GM12878 (cell line): ENCODE data around the gene DIAPH1. TPM values are rescaled to one million over a fixed set of nuclear protein-coding genes. Genes with fewer than 3 reads are reported as not detected.

Source experiments
- ATAC-seq: fragments of 200-7000 bp; cut with Tn5 transposase; 3 replicates; pipeline ENCODE4 v1.9.1; 2020; ENCODE audit warnings: mild to moderate bottlenecking, moderate library complexity
- BruUV-seq: library from RNA; stranded (reverse); fragments of 400-500 nt; replicated peaks from 2 replicates; lab custom pipeline; 2021; lab: Mats Ljungman, UMichigan
- CTCF ChIA-PET: fragments of 300-600 bp; sonication (Branson Sonifier 250); formaldehyde crosslinking; extraction: SDS; loops from one replicate; lab custom pipeline; 2021; ENCODE audit warnings: inconsistent platforms; lab: Yijun Ruan, JAX
- POLR2A ChIA-PET: fragments of 350-600 bp; formaldehyde crosslinking; extraction: SDS; loops from one replicate; lab custom pipeline; 2021; ENCODE audit warnings: inconsistent platforms; lab: Charles Lee
- RAD21 ChIA-PET: fragments of 300-600 bp; sonication (Branson Sonifier 250); formaldehyde crosslinking; loops from one replicate; lab custom pipeline; 2023; ENCODE audit warnings: antibody characterized with exemption; ENCODE audit not compliant: unreplicated experiment; lab: Charles Lee
- SMC1A ChIA-PET: fragments of 300-600 bp; sonication (Branson Sonifier 250); formaldehyde crosslinking; loops from one replicate; lab custom pipeline; 2023; ENCODE audit not compliant: unreplicated experiment, uncharacterized antibody; lab: Charles Lee
- DNase-seq: peaks from one replicate; pipeline ENCODE4 v3.0.0-alpha.2; 2011; ENCODE audit warnings: low read depth, low spot score
- FAIRE-seq: peaks from 3 replicates; lab custom pipeline; 2011; peaks lifted over from hg19 to GRCh38; lab: Jason Lieb, UNC
- H2AFZ ChIP-seq: 2 replicates; pipeline ENCODE4 v1.6.0; 2011; ENCODE audit warnings: low read depth, low read length, control low read depth; ENCODE audit not compliant: control insufficient read depth
- H3K27ac ChIP-seq: 2 replicates; pipeline ENCODE4 v1.5.1; 2011; ENCODE audit warnings: control low read depth; ENCODE audit not compliant: control insufficient read depth, insufficient read depth
- H3K27me3 ChIP-seq, 2 experiments: replicated peaks in 1 of 2; 2 replicates each; pipeline versions ENCODE4 v1.6.0 to v1.6.1; 2011; ENCODE audit warnings: low read length in 1 of 2; ENCODE audit not compliant: control insufficient read depth in 2 of 2, insufficient read depth in 2 of 2
- H3K36me3 ChIP-seq, 2 experiments: 2 replicates each; pipeline ENCODE4 v1.5.1; 2011; ENCODE audit warnings: low read length in 1 of 2; ENCODE audit not compliant: control insufficient read depth in 2 of 2, insufficient read depth in 2 of 2
- H3K4me1 ChIP-seq: 2 replicates; pipeline ENCODE4 v1.6.1; 2011; ENCODE audit warnings: mild to moderate bottlenecking, low read length, moderate library complexity, mixed read lengths; ENCODE audit not compliant: control insufficient read depth, insufficient read depth
- H3K4me2 ChIP-seq: 2 replicates; pipeline ENCODE4 v1.6.0; 2011; ENCODE audit warnings: control low read depth; ENCODE audit not compliant: control insufficient read depth, insufficient read depth
- H3K4me3 ChIP-seq: fragments of 200-600 bp; sonication (generic); 2 replicates; pipeline ENCODE4 v1.5.1; 2016
- H3K79me2 ChIP-seq: 2 replicates; pipeline ENCODE4 v1.6.0; 2011; ENCODE audit warnings: low read length; ENCODE audit not compliant: control insufficient read depth, insufficient read depth
- H3K9ac ChIP-seq: 2 replicates; pipeline ENCODE4 v1.8.0; 2011; ENCODE audit warnings: low read length, control low read depth, mixed read lengths; ENCODE audit not compliant: control insufficient read depth, insufficient read depth
- H3K9me3 ChIP-seq: replicated peaks from 3 replicates; pipeline ENCODE4 v1.5.1; 2011; ENCODE audit warnings: mild to moderate bottlenecking, low read length; ENCODE audit not compliant: control insufficient read depth, insufficient read depth
- H4K20me1 ChIP-seq: 2 replicates; pipeline ENCODE4 v1.6.0; 2011; ENCODE audit not compliant: control insufficient read depth, insufficient read depth
- CREB1 ChIP-seq: IDR thresholded peaks from 2 replicates; pipeline ENCODE4 v1.6.1; 2012; ENCODE audit warnings: low read depth, mild to moderate bottlenecking, inconsistent platforms
- CREM ChIP-seq: IDR thresholded peaks from 2 replicates; pipeline ENCODE4 v1.6.1; 2014; ENCODE audit warnings: antibody characterized with exemption, low read depth
- DPF2 ChIP-seq: fragments of 450-650 bp; IDR thresholded peaks from 2 replicates; pipeline ENCODE4 v1.6.1; 2017; ENCODE audit warnings: mild to moderate bottlenecking
- EGR1 ChIP-seq, 2 experiments: IDR thresholded peaks; 1 replicate in 1 of 2; 2 replicates in 1 of 2; pipeline ENCODE4 v1.6.1; 2011 to 2012; ENCODE audit warnings: low read depth in 2 of 2, low read length in 2 of 2, borderline replicate concordance in 1 of 2, mild to moderate bottlenecking in 1 of 2, moderate library complexity in 1 of 2
- EP300 ChIP-seq, 2 experiments: fragments of 150-350 bp in 1 of 2; IDR thresholded peaks; 2 replicates each; pipeline ENCODE4 v1.6.1; 2011 to 2012; ENCODE audit warnings: low read depth in 2 of 2, low read length in 2 of 2, borderline replicate concordance in 1 of 2, improper control_type of control experiment in 1 of 2, inconsistent platforms in 1 of 2; ENCODE audit not compliant: control insufficient read depth in 1 of 2
- GABPA ChIP-seq: IDR thresholded peaks from 2 replicates; pipeline ENCODE4 v1.6.1; 2014; ENCODE audit warnings: antibody characterized with exemption, low read depth, mild to moderate bottlenecking, inconsistent platforms
- GATAD2B ChIP-seq: fragments of 450-650 bp; conservative IDR thresholded peaks from 2 replicates; pipeline ENCODE4 v1.6.1; 2017; ENCODE audit warnings: low read depth, mild to moderate bottlenecking, moderate library complexity
- HDAC2 ChIP-seq: fragments of 200-600 bp; sonication (generic); IDR thresholded peaks from 2 replicates; pipeline ENCODE4 v1.6.1; 2017
- MEF2A ChIP-seq: IDR thresholded peaks from 2 replicates; pipeline ENCODE4 v1.6.1; 2011; ENCODE audit warnings: low read depth, mild to moderate bottlenecking, low read length, moderate library complexity; ENCODE audit not compliant: insufficient read depth
- NBN ChIP-seq: fragments of 450-650 bp; IDR thresholded peaks from 2 replicates; pipeline ENCODE4 v1.6.1; 2016
- POLR2A ChIP-seq: IDR thresholded peaks from 2 replicates; pipeline ENCODE4 v1.6.1; 2011; ENCODE audit warnings: low read depth, mild to moderate bottlenecking, low read length
- POLR2AphosphoS2 ChIP-seq: IDR thresholded peaks from 2 replicates; pipeline ENCODE4 v1.6.1; 2011; ENCODE audit warnings: low read depth, mild to moderate bottlenecking, low read length, improper control_type of control experiment, moderate library complexity
- POLR2AphosphoS5 ChIP-seq: IDR thresholded peaks from 2 replicates; pipeline ENCODE4 v1.6.1; 2011; ENCODE audit warnings: mild to moderate bottlenecking, low read length, inconsistent platforms
- SMAD5 ChIP-seq: IDR thresholded peaks from 2 replicates; pipeline ENCODE4 v1.6.1; 2016; ENCODE audit warnings: antibody characterized with exemption, low read depth
- SMC3 ChIP-seq: IDR thresholded peaks from 2 replicates; pipeline ENCODE4 v1.6.1; 2011; ENCODE audit warnings: low read length, improper control_type of control experiment, borderline replicate concordance
- YY1 ChIP-seq: IDR thresholded peaks from 2 replicates; pipeline ENCODE4 v1.6.1; 2011; ENCODE audit warnings: low read depth, mild to moderate bottlenecking, low read length
- WGBS: methylation state at CpG from one replicate; pipeline ENCODE4 v1.1.6; 2016; ENCODE audit warnings: low lambda C conversion rate; ENCODE audit not compliant: insufficient replicate concordance, insufficient coverage; ENCODE audit errors: missing lambda C conversion rate; 5-methylcytosine and 5-hydroxymethylcytosine counted together
- in situ Hi-C: fragments of 300-500 bp; cut with MboI; formaldehyde crosslinking; loops from 9 replicates; pipeline ENCODE4 v1.14.3; 2018; ENCODE audit warnings: mixed read lengths
- intact Hi-C: fragments of 100-400 bp; cut with micrococcal nuclease; formaldehyde crosslinking; loops from one replicate; pipeline ENCODE4 v1.14.2; 2022; ENCODE audit not compliant: unreplicated experiment
- polyA plus RNA-seq, 11 experiments: library from polyadenylated mRNA; depleted of rRNA in 4 of 11; unstranded in 6 of 11; stranded (reverse) in 5 of 11; fragments of >200 nt; fragmentation: Nextera tagmentation in 4 of 11; fragmentation: Illumina TruSeq in 1 of 11; extraction: Ambion mirVana in 4 of 11; extraction: Trizol in 1 of 11; gene quantifications; 1 replicate in 1 of 11; 2 replicates in 10 of 11; pipeline versions ENCODE4 v1.2.1 to v1.2.3, GENCODE V29; 2011 to 2016; ENCODE audit warnings: inconsistent platforms in 2 of 11, missing spikeins in 2 of 11, low read depth in 1 of 11
- total RNA-seq, 4 experiments: library from RNA; depleted of rRNA in 3 of 4; stranded (reverse); fragments of >200 nt in 3 of 4; fragmentation: Illumina TruSeq in 1 of 4; extraction: Trizol in 1 of 4; gene quantifications; 2 replicates each; pipeline versions ENCODE4 v1.2.1 to v1.2.3, GENCODE V29; 2013 to 2021
- TF ChIP-seq, protein P1 (sequence below): IDR thresholded peaks from 2 replicates; pipeline ENCODE4 v1.6.1; 2012; ENCODE audit warnings: low read depth, low read length, improper control_type of control experiment

The DIAPH1 gene
- total and polyA plus RNA-seq, 10 of the 15 experiments (the other 5 are each of a cell fraction or from before 2014, with no cell fraction given): 37.8 to 168 (median 59.0) TPM

- intact Hi-C loops: no loop called here
Observed at GRCh38 chr5:141650851-141651727, 32.3 kb upstream of the DIAPH1 start, which contains the start of gene FCHSD1. Gene FCHSD1, minus strand, starts transcription at chr5:141651418. Its CDS starts 50 bp downstream, at chr5:141651368.

More at GRCh38 chr5:141650851-141651727, 32.3 kb upstream of the DIAPH1 start, which contains the start of gene FCHSD1:
- in situ Hi-C loops: no loop called here
- H3K79me2 ChIP-seq: no peaks in the 10 kb centered on the region
- ChIA-PET RAD21 (interaction anchor here (1.0 to 2.1 kb wide), 9 partner anchors 14 to 310 kb away, joined by 3 to 13 read pairs (median 4); partner anchors contain the start of genes DIAPH1, HDAC3 and RELL2), POLR2A (interaction anchor here (0.6 to 1.8 kb wide), 13 partner anchors 13 to 318 kb away, joined by 3 to 23 read pairs (median 4); partner anchors contain the start of genes DELE1, DIAPH1, HDAC3 and RELL2), CTCF (interaction anchor here (0.9 to 3.2 kb wide), 13 partner anchors 9 to 318 kb away, joined by 3 to 15 read pairs (median 6); partner anchors contain the start of genes DIAPH1, HDAC3, RELL2 and RNF14), SMC1A (interaction anchor here (0.7 to 1.8 kb wide), 11 partner anchors 9 to 311 kb away, joined by 3 to 12 read pairs (median 3); partner anchors contain the start of genes HDAC3 and RELL2)
- peak; percentile 49 for FAIRE-seq
- no peaks in the 10 kb centered on the region for H4K20me1 ChIP-seq
- peak within 1 kb of the TSS; percentile 98 for H3K4me2 ChIP-seq
- H3K9me3 ChIP-seq: no peaks in the 10 kb centered on the region
- peak within 1 kb of the TSS; percentile 51 for H3K27ac ChIP-seq
- peak within 1 kb of the TSS; percentile 95 for H2AFZ ChIP-seq
- ATAC-seq: peak; percentile 99
- H3K36me3 ChIP-seq: no peaks in the 10 kb centered on the region
- H3K4me3 ChIP-seq: peak within 1 kb of the TSS; percentile 85
- BruUV-seq: no TSS peak
- peak within 1 kb of the TSS; percentile 77 for H3K9ac ChIP-seq
- H3K4me1 ChIP-seq: peaks cover 8% of the 10 kb centered on the region
- no peak for TF ChIP-seq EP300 (IDR thresholded peaks at IDR 0.05; ENCODE audit: borderline replicate concordance in 1 of 2, control insufficient read depth in 1 of 2, low read depth in 2 of 2, low read length in 2 of 2)
- TF ChIP-seq GATAD2B: 0 out of 2 replicates have a peak, but pooled peaks have one; percentile 26
- TF ChIP-seq GABPA: no peak
- 0 out of 2 replicates have a peak, but pooled peaks have one; percentile 32 for TF ChIP-seq SMAD5
- 0 out of 2 replicates have a peak, but pooled peaks have one; percentile 26 for TF ChIP-seq YY1
- TF ChIP-seq MEF2A: 0 out of 2 replicates have a peak, but pooled peaks have one; percentile 14
- TF ChIP-seq DPF2: no peak
- TF ChIP-seq SMC3: 0 out of 2 replicates have a peak, but pooled peaks have one; percentile 9
- TF ChIP-seq CREM: peak; percentile 46; the same call in 1 of the 2 replicates
- no peak for TF ChIP-seq HDAC2
- TF ChIP-seq, protein P1, sequence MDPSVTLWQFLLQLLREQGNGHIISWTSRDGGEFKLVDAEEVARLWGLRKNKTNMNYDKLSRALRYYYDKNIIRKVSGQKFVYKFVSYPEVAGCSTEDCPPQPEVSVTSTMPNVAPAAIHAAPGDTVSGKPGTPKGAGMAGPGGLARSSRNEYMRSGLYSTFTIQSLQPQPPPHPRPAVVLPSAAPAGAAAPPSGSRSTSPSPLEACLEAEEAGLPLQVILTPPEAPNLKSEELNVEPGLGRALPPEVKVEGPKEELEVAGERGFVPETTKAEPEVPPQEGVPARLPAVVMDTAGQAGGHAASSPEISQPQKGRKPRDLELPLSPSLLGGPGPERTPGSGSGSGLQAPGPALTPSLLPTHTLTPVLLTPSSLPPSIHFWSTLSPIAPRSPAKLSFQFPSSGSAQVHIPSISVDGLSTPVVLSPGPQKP: 0 out of 2 replicates have a peak, but pooled peaks have one; percentile 23
- TF ChIP-seq CREB1: peak; percentile 61; the same call in 1 of the 2 replicates
- peak; percentile 47; the same call in 1 of the 2 replicates for TF ChIP-seq POLR2AphosphoS5
- TF ChIP-seq EGR1 (IDR thresholded peaks at IDR 0.05; ENCODE audit: borderline replicate concordance in 1 of 2, low read depth in 2 of 2, low read length in 2 of 2): peak in 1 of 2 experiments; percentile 89; a peak in 2 of 3 replicates
- peak; percentile 80 for TF ChIP-seq POLR2A
- TF ChIP-seq NBN: no peak
- peak; percentile 69; the same call in 1 of the 2 replicates for TF ChIP-seq POLR2AphosphoS2
- no peak for DNase-seq
- 5% methylated on average over 26 of the region's 50 CpGs for WGBS
- H3K27me3 ChIP-seq: no peaks in the 10 kb centered on the region
